ENCODE measurements around the gene RGS16.

DNA sequence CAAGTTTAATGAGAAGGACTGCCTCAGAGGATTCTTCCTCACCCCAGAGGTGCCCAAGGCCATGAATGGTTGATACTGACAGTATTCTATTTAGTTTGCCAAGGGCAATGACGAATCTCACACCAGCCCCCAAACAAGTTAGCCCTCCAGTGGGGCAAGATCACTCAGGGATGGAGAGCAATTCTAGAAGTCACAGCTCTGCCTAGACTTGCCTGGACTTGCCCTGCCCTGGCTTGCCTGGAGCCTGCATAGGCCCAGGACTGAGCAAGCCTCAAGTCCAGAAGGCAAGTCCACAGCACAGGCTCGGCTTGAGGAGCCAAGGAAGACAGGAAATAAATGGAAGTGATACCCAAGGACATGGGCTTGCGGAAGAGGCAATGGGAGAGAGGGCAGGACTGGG lies 39.5 kb upstream of the RGS16 start:
- TF ChIP-seq, protein P1, sequence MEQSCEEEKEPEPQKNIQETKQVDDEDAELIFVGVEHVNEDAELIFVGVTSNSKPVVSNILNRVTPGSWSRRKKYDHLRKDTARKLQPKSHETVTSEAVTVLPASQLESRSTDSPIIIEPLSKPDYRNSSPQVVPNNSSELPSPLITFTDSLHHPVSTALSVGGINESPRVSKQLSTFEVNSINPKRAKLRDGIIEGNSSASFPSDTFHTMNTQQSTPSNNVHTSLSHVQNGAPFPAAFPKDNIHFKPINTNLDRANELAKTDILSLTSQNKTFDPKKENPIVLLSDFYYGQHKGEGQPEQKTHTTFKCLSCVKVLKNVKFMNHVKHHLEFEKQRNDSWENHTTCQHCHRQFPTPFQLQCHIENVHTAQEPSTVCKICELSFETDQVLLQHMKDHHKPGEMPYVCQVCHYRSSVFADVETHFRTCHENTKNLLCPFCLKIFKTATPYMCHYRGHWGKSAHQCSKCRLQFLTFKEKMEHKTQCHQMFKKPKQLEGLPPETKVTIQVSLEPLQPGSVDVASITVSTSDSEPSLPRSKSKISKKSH (CRISPR knock-in tag; IDR thresholded peaks at IDR 0.05) = no peak
- TF ChIP-seq, protein P2, sequence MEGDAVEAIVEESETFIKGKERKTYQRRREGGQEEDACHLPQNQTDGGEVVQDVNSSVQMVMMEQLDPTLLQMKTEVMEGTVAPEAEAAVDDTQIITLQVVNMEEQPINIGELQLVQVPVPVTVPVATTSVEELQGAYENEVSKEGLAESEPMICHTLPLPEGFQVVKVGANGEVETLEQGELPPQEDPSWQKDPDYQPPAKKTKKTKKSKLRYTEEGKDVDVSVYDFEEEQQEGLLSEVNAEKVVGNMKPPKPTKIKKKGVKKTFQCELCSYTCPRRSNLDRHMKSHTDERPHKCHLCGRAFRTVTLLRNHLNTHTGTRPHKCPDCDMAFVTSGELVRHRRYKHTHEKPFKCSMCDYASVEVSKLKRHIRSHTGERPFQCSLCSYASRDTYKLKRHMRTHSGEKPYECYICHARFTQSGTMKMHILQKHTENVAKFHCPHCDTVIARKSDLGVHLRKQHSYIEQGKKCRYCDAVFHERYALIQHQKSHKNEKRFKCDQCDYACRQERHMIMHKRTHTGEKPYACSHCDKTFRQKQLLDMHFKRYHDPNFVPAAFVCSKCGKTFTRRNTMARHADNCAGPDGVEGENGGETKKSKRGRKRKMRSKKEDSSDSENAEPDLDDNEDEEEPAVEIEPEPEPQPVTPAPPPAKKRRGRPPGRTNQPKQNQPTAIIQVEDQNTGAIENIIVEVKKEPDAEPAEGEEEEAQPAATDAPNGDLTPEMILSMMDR (IDR thresholded peaks at IDR 0.05 in 2 of 3, conservative IDR thresholded peaks at IDR 0.05 in 1 of 3; ENCODE audit: insufficient read depth in 2 of 3, low read depth in 1 of 3, low read length in 3 of 3) = no peak
- TF ChIP-seq HNRNPUL1 (IDR thresholded peaks at IDR 0.05; ENCODE audit: low read length) (no peak), GABPA (tag; conservative IDR thresholded peaks at IDR 0.05; ENCODE audit: low read depth) (no peak), JUND (IDR thresholded peaks at IDR 0.05; ENCODE audit: borderline replicate concordance, low read depth, low read length) (no peak), JUND (tag; IDR thresholded peaks at IDR 0.05; ENCODE audit: borderline replicate concordance, low read depth, low read length) (no peak), NFE2 (IDR thresholded peaks at IDR 0.05; ENCODE audit: low read depth) (no peak), TAF1 (IDR thresholded peaks at IDR 0.05; ENCODE audit: control insufficient read depth, extremely low read depth, insufficient read depth, low read length, severe bottlenecking) (no peak)
- TF ChIP-seq, protein P3, sequence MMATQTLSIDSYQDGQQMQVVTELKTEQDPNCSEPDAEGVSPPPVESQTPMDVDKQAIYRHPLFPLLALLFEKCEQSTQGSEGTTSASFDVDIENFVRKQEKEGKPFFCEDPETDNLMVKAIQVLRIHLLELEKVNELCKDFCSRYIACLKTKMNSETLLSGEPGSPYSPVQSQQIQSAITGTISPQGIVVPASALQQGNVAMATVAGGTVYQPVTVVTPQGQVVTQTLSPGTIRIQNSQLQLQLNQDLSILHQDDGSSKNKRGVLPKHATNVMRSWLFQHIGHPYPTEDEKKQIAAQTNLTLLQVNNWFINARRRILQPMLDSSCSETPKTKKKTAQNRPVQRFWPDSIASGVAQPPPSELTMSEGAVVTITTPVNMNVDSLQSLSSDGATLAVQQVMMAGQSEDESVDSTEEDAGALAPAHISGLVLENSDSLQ (IDR thresholded peaks at IDR 0.05) = no peak

Data from K562 (cell line).